ENCODE data around the gene GTPBP4. TPM values are rescaled to one million over a fixed set of nuclear protein-coding genes. Genes with fewer than 3 reads are reported as not detected.
A peak's percentile ranks its signal among the peaks of the same experiment; 100 is the strongest.

GTPBP4 gene
- total RNA-seq, 1 experiment from 2014 or later = 97.4 TPM

DNA sequence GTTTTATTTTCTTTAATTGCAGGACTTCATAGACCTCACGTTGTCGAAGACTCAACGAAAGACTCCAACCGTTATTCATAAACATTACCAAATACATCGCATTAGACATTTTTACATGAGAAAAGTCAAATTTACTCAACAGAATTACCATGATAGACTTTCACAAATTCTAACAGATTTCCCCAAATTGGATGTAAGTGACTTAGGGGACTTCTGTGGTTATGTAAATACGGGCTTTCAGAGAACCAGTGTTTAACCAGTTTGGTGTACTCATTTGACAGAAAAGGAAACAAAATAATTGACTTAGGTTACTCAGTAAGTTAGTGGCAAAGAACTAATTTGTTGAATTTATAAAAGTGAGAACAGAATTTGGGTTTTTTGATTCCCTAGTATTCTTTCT lies 4.2 kb downstream of the GTPBP4 start (continued):
- TF ChIP-seq, protein P1, sequence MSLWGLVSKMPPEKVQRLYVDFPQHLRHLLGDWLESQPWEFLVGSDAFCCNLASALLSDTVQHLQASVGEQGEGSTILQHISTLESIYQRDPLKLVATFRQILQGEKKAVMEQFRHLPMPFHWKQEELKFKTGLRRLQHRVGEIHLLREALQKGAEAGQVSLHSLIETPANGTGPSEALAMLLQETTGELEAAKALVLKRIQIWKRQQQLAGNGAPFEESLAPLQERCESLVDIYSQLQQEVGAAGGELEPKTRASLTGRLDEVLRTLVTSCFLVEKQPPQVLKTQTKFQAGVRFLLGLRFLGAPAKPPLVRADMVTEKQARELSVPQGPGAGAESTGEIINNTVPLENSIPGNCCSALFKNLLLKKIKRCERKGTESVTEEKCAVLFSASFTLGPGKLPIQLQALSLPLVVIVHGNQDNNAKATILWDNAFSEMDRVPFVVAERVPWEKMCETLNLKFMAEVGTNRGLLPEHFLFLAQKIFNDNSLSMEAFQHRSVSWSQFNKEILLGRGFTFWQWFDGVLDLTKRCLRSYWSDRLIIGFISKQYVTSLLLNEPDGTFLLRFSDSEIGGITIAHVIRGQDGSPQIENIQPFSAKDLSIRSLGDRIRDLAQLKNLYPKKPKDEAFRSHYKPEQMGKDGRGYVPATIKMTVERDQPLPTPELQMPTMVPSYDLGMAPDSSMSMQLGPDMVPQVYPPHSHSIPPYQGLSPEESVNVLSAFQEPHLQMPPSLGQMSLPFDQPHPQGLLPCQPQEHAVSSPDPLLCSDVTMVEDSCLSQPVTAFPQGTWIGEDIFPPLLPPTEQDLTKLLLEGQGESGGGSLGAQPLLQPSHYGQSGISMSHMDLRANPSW (CRISPR knock-in tag; conservative IDR thresholded peaks at IDR 0.05; ENCODE audit: low read depth) = no peak
- TF ChIP-seq HMGA2 (CRISPR knock-in tag; IDR thresholded peaks at IDR 0.05) (no peak), ERG (CRISPR knock-in tag; IDR thresholded peaks at IDR 0.05) (no peak)

GRCh38 chr10:992871-993270 lies 4.6 kb downstream of the GTPBP4 start:
- ATAC-seq = no peak
- Mint-ChIP-seq H3K27me3 (ENCODE audit: low read depth) (no peaks in the 10 kb centered on the region), H3K36me3 (peaks cover 70% of the 10 kb centered on the region), H3K27ac (no peak overlapping the region), H3K4me3 (no peak overlapping the region), H3K4me1 (peaks cover 18% of the 10 kb centered on the region), H3K9me3 (no peaks in the 10 kb centered on the region)
- DNase-seq (ENCODE audit: low spot score) = no peak
- CTCF ChIA-PET = interaction anchor here (0.6 kb wide), 1 partner anchor 687 kb away, joined by 3 read pairs; no protein-coding TSS in a partner anchor
- POLR2A ChIA-PET = no interaction called here
- no peak for TF ChIP-seq ZNF219 (CRISPR knock-in tag; IDR thresholded peaks at IDR 0.05; ENCODE audit: borderline replicate concordance)
- no peak for TF ChIP-seq NFE2L1 (CRISPR knock-in tag; IDR thresholded peaks at IDR 0.05)
- TF ChIP-seq, protein P2, sequence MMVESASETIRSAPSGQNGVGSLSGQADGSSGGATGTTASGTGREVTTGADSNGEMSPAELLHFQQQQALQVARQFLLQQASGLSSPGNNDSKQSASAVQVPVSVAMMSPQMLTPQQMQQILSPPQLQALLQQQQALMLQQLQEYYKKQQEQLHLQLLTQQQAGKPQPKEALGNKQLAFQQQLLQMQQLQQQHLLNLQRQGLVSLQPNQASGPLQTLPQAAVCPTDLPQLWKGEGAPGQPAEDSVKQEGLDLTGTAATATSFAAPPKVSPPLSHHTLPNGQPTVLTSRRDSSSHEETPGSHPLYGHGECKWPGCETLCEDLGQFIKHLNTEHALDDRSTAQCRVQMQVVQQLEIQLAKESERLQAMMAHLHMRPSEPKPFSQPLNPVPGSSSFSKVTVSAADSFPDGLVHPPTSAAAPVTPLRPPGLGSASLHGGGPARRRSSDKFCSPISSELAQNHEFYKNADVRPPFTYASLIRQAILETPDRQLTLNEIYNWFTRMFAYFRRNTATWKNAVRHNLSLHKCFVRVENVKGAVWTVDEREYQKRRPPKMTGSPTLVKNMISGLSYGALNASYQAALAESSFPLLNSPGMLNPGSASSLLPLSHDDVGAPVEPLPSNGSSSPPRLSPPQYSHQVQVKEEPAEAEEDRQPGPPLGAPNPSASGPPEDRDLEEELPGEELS (CRISPR knock-in tag; IDR thresholded peaks at IDR 0.05) = no peak
- TF ChIP-seq, protein P3, sequence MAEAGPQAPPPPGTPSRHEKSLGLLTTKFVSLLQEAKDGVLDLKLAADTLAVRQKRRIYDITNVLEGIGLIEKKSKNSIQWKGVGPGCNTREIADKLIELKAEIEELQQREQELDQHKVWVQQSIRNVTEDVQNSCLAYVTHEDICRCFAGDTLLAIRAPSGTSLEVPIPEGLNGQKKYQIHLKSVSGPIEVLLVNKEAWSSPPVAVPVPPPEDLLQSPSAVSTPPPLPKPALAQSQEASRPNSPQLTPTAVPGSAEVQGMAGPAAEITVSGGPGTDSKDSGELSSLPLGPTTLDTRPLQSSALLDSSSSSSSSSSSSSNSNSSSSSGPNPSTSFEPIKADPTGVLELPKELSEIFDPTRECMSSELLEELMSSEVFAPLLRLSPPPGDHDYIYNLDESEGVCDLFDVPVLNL (CRISPR knock-in tag; IDR thresholded peaks at IDR 0.05; ENCODE audit: borderline replicate concordance, low read depth) = no peak

- ATAC-seq = no peak
- no peak overlapping the region for H3K4me3 Mint-ChIP-seq
- peak overlapping the region; percentile 21 for H3K27ac Mint-ChIP-seq
- H3K4me1 Mint-ChIP-seq = peaks cover 8% of the 10 kb centered on the region
- H3K27me3 Mint-ChIP-seq (ENCODE audit: low read depth) = no peaks in the 10 kb centered on the region
- no peaks in the 10 kb centered on the region for H3K9me3 Mint-ChIP-seq
- no peak for DNase-seq (ENCODE audit: low spot score)
- H3K36me3 Mint-ChIP-seq = peaks cover 86% of the 10 kb centered on the region
- TF ChIP-seq JAZF1 (CRISPR knock-in tag; IDR thresholded peaks at IDR 0.05) (no peak), ELF4 (CRISPR knock-in tag; IDR thresholded peaks at IDR 0.05; ENCODE audit: low read depth) (no peak), ZBTB21 (CRISPR knock-in tag; IDR thresholded peaks at IDR 0.05; ENCODE audit: borderline replicate concordance) (no peak), TEAD1 (CRISPR knock-in tag; IDR thresholded peaks at IDR 0.05) (no peak), SOX15 (CRISPR knock-in tag; IDR thresholded peaks at IDR 0.05) (no peak), RORB (CRISPR knock-in tag; IDR thresholded peaks at IDR 0.05) (no peak), SP1 (CRISPR knock-in tag; conservative IDR thresholded peaks at IDR 0.05) (no peak), ATF1 (CRISPR knock-in tag; IDR thresholded peaks at IDR 0.05) (no peak)
- TF ChIP-seq, protein P4, sequence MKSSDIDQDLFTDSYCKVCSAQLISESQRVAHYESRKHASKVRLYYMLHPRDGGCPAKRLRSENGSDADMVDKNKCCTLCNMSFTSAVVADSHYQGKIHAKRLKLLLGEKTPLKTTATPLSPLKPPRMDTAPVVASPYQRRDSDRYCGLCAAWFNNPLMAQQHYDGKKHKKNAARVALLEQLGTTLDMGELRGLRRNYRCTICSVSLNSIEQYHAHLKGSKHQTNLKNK (CRISPR knock-in tag; IDR thresholded peaks at IDR 0.05) = no peak
- TF ChIP-seq, protein P5, sequence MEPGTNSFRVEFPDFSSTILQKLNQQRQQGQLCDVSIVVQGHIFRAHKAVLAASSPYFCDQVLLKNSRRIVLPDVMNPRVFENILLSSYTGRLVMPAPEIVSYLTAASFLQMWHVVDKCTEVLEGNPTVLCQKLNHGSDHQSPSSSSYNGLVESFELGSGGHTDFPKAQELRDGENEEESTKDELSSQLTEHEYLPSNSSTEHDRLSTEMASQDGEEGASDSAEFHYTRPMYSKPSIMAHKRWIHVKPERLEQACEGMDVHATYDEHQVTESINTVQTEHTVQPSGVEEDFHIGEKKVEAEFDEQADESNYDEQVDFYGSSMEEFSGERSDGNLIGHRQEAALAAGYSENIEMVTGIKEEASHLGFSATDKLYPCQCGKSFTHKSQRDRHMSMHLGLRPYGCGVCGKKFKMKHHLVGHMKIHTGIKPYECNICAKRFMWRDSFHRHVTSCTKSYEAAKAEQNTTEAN (CRISPR knock-in tag; IDR thresholded peaks at IDR 0.05) = no peak
- TF ChIP-seq, protein P6, sequence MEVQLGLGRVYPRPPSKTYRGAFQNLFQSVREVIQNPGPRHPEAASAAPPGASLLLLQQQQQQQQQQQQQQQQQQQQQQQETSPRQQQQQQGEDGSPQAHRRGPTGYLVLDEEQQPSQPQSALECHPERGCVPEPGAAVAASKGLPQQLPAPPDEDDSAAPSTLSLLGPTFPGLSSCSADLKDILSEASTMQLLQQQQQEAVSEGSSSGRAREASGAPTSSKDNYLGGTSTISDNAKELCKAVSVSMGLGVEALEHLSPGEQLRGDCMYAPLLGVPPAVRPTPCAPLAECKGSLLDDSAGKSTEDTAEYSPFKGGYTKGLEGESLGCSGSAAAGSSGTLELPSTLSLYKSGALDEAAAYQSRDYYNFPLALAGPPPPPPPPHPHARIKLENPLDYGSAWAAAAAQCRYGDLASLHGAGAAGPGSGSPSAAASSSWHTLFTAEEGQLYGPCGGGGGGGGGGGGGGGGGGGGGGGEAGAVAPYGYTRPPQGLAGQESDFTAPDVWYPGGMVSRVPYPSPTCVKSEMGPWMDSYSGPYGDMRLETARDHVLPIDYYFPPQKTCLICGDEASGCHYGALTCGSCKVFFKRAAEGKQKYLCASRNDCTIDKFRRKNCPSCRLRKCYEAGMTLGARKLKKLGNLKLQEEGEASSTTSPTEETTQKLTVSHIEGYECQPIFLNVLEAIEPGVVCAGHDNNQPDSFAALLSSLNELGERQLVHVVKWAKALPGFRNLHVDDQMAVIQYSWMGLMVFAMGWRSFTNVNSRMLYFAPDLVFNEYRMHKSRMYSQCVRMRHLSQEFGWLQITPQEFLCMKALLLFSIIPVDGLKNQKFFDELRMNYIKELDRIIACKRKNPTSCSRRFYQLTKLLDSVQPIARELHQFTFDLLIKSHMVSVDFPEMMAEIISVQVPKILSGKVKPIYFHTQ (CRISPR knock-in tag; IDR thresholded peaks at IDR 0.05) = no peak
- TF ChIP-seq, protein P7, sequence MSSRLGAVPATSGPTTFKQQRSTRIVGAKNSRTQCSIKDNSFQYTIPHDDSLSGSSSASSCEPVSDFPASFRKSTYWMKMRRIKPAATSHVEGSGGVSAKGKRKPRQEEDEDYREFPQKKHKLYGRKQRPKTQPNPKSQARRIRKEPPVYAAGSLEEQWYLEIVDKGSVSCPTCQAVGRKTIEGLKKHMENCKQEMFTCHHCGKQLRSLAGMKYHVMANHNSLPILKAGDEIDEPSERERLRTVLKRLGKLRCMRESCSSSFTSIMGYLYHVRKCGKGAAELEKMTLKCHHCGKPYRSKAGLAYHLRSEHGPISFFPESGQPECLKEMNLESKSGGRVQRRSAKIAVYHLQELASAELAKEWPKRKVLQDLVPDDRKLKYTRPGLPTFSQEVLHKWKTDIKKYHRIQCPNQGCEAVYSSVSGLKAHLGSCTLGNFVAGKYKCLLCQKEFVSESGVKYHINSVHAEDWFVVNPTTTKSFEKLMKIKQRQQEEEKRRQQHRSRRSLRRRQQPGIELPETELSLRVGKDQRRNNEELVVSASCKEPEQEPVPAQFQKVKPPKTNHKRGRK (CRISPR knock-in tag; IDR thresholded peaks at IDR 0.05; ENCODE audit: borderline replicate concordance) = no peak
- CTCF ChIA-PET = no interaction called here
- POLR2A ChIA-PET = no interaction called here
Observed at GRCh38 chr10:994836-995558, 6.8 kb downstream of the GTPBP4 start.

Data from WTC11 (cell line).